Transverse colon (tissue), 1 donor: ENCODE measurements around the gene CEPT1.

Experiments
- EP300 ChIP-seq: sonication (generic); formaldehyde crosslinking; IDR thresholded peaks from one replicate; pipeline ENCODE4 v1.6.1; 2017; ENCODE audit warnings: antibody characterized with exemption, low read depth
- POLR2A ChIP-seq: fragments of 450-650 bp; IDR thresholded peaks from one replicate; pipeline ENCODE4 v1.6.1; 2016; ENCODE audit warnings: antibody characterized with exemption, mild to moderate bottlenecking, moderate library complexity

- no peak for TF ChIP-seq POLR2A
- TF ChIP-seq EP300: no peak
Observed at GRCh38 chr1:111097356-111098099, 42.5 kb upstream of the CEPT1 start.
